Neural cell (in vitro differentiated cells): ENCODE measurements around the gene TMEM94. TPM values are rescaled to one million over a fixed set of nuclear protein-coding genes. Genes with fewer than 3 reads are reported as not detected.

Source experiments
- H2AFZ ChIP-seq: fragments of 200-600, 300-800 bp; sonication (generic), shearing (Covaris generic); 2 replicates; pipeline ENCODE4 v1.6.0; 2014; ENCODE audit warnings: low read depth, mild to moderate bottlenecking, antibody characterized with exemption, low read length, moderate library complexity
- H3F3A ChIP-seq: fragments of 200-600 bp; shearing (Covaris generic); 2 replicates; pipeline ENCODE4 v1.6.1; 2016; ENCODE audit warnings: mild to moderate bottlenecking, moderate library complexity, mixed read lengths, antibody characterized with exemption, low read length; ENCODE audit not compliant: insufficient read depth, poor library complexity, severe bottlenecking
- H3K27ac ChIP-seq: fragments of 200-600, 300-800 bp; sonication (generic), shearing (Covaris generic); 2 replicates; pipeline ENCODE4 v1.5.1; 2014; ENCODE audit warnings: mild to moderate bottlenecking, low read length, moderate library complexity
- H3K27me3 ChIP-seq: fragments of 300-800, 200-600 bp; sonication (generic), shearing (Covaris generic); 2 replicates; pipeline ENCODE4 v1.6.0; 2014; ENCODE audit warnings: mild to moderate bottlenecking, low read depth, low read length, moderate library complexity; ENCODE audit not compliant: insufficient read depth
- H3K36me3 ChIP-seq: fragments of 300-800, 200-600 bp; sonication (generic), shearing (Covaris generic); 2 replicates; pipeline ENCODE4 v1.5.1; 2014; ENCODE audit warnings: mild to moderate bottlenecking, antibody characterized with exemption, low read length, moderate library complexity; ENCODE audit not compliant: insufficient read depth
- H3K4me2 ChIP-seq: fragments of 300-800, 200-600 bp; sonication (generic), shearing (Covaris generic); 2 replicates; pipeline ENCODE4 v1.6.0; 2014; ENCODE audit warnings: mild to moderate bottlenecking, low read length
- H3K4me3 ChIP-seq: fragments of 300-800, 200-600 bp; sonication (generic), shearing (Covaris generic); 2 replicates; pipeline ENCODE4 v1.5.1; 2014; ENCODE audit warnings: mild to moderate bottlenecking, low read length, moderate library complexity
- H3K79me2 ChIP-seq: fragments of 200-600 bp; shearing (Covaris generic); replicated peaks from 2 replicates; pipeline ENCODE4 v1.6.0; 2014; ENCODE audit warnings: mild to moderate bottlenecking, low read length, moderate library complexity; ENCODE audit not compliant: insufficient read depth
- H3K9ac ChIP-seq: fragments of 300-800, 200-600 bp; sonication (generic), shearing (Covaris generic); 2 replicates; pipeline ENCODE4 v1.6.1; 2016; ENCODE audit warnings: mild to moderate bottlenecking, low read length, mixed read lengths
- H3K9me2 ChIP-seq: fragments of 200-600 bp; shearing (Covaris generic); 2 replicates; pipeline ENCODE4 v1.6.1; 2016; ENCODE audit warnings: mild to moderate bottlenecking, low read length, mixed read lengths; ENCODE audit not compliant: insufficient read depth
- H3K9me3 ChIP-seq: fragments of 200-600, 300-800 bp; sonication (generic), shearing (Covaris generic); 2 replicates; pipeline ENCODE4 v1.6.1; 2016; ENCODE audit warnings: mild to moderate bottlenecking, mixed run types, low read length, moderate library complexity, mixed read lengths
- H4K20me1 ChIP-seq: fragments of 200-600 bp; shearing (Covaris generic); 2 replicates; pipeline ENCODE4 v1.6.1; 2016; ENCODE audit warnings: mild to moderate bottlenecking, mixed run types; ENCODE audit not compliant: insufficient read depth
- EP300 ChIP-seq: fragments of 450-650 bp; conservative IDR thresholded peaks from 2 replicates; pipeline ENCODE4 v1.6.1; 2014; ENCODE audit warnings: antibody characterized with exemption, mild to moderate bottlenecking, moderate library complexity; ENCODE audit not compliant: poor library complexity, severe bottlenecking
- EZH2 ChIP-seq: fragments of 200-600, 300-800 bp; shearing (Covaris generic), sonication (generic); IDR thresholded peaks from 2 replicates; pipeline ENCODE4 v1.6.1; 2014; ENCODE audit warnings: antibody characterized with exemption, low read length, borderline replicate concordance, mild to moderate bottlenecking; ENCODE audit not compliant: insufficient read depth, poor library complexity, severe bottlenecking
- MXI1 ChIP-seq: fragments of 450-650 bp; conservative IDR thresholded peaks from 2 replicates; pipeline ENCODE4 v1.6.1; 2014; ENCODE audit warnings: antibody characterized with exemption, mild to moderate bottlenecking; ENCODE audit not compliant: poor library complexity, severe bottlenecking
- POLR2AphosphoS5 ChIP-seq: IDR thresholded peaks from 2 replicates; pipeline ENCODE4 v1.6.1; 2012
- RAD21 ChIP-seq: fragments of 450-650 bp; conservative IDR thresholded peaks from 2 replicates; pipeline ENCODE4 v1.6.1; 2014; ENCODE audit warnings: antibody characterized with exemption, mild to moderate bottlenecking, moderate library complexity
- SMC3 ChIP-seq: fragments of 450-650 bp; conservative IDR thresholded peaks from 2 replicates; pipeline ENCODE4 v1.6.1; 2014; ENCODE audit warnings: antibody characterized with exemption, mild to moderate bottlenecking, moderate library complexity; ENCODE audit not compliant: poor library complexity
- TAF1 ChIP-seq: IDR thresholded peaks from 2 replicates; pipeline ENCODE4 v1.6.1; 2012; ENCODE audit warnings: low read depth
- polyA plus RNA-seq: library from polyadenylated mRNA; depleted of rRNA; stranded (reverse); fragments of >200 nt; gene quantifications from 2 replicates; pipeline ENCODE4 v1.2.3, GENCODE V29; 2014
- TF ChIP-seq, protein P1 (sequence below): fragments of 450-650 bp; IDR thresholded peaks from 2 replicates; pipeline ENCODE4 v1.5.1; 2014; ENCODE audit warnings: antibody characterized with exemption, mild to moderate bottlenecking, moderate library complexity; ENCODE audit not compliant: poor library complexity, severe bottlenecking
- TF ChIP-seq, protein P2 (sequence below): IDR thresholded peaks from 2 replicates; pipeline ENCODE4 v1.6.1; 2012; ENCODE audit warnings: borderline replicate concordance

Gene TMEM94
- polyA plus RNA-seq, 1 donor from 2014 or later: 37.0 TPM

DNA sequence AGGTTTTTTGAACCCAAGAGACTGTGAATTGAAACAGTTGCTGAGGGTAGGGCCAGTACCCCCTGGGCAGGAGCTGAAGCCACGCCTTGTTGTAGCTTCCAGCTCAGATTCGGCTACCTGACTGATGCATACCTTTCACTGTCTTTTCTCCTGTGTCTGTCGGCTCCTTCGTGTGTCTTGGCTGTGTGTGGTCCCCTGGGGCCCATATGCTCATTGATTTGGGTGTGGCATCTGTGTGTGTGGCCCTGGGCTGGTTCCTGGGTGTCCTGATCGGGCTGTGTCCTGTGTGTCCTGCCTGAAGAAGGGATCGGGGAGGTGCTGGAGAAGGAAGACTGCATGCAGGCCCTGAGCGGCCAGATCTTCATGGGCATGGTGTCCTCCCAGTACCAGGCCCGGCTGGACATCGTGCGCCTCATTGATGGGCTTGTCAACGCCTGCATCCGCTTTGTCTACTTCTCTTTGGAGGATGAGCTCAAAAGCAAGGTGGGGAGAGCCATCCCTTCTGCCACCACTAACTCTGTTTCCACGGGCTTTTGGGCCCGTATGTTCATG, 38.0 kb downstream of the TMEM94 start:
- Histone ChIP-seq H3K4me3 (no peak overlapping the region), H3K27me3 (no peaks in the 10 kb centered on the region), H3K9me2 (no peaks in the 10 kb centered on the region), H3K36me3 (no peaks in the 10 kb centered on the region), H4K20me1 (no peaks in the 10 kb centered on the region), H3K4me2 (no peak overlapping the region), H3K9ac (no peak overlapping the region), H3K9me3 (no peaks in the 10 kb centered on the region), H3F3A (no peaks in the 10 kb centered on the region), H3K27ac (no peak overlapping the region), H3K79me2 (no peaks in the 10 kb centered on the region), H2AFZ (no peak overlapping the region)
- no peak for TF ChIP-seq EZH2
- TF ChIP-seq TAF1: no peak
- no peak for TF ChIP-seq SMC3
- TF ChIP-seq EP300: no peak
- TF ChIP-seq POLR2AphosphoS5: no peak

GRCh38 chr17:75496005-75496404, 39.6 kb downstream of the TMEM94 start:
- Histone ChIP-seq H3K36me3 (no peaks in the 10 kb centered on the region), H2AFZ (no peak overlapping the region), H3K9me3 (no peaks in the 10 kb centered on the region), H3K4me3 (no peak overlapping the region), H3K79me2 (no peaks in the 10 kb centered on the region), H3F3A (no peaks in the 10 kb centered on the region), H4K20me1 (no peaks in the 10 kb centered on the region), H3K9me2 (no peaks in the 10 kb centered on the region), H3K27me3 (no peaks in the 10 kb centered on the region), H3K4me2 (no peak overlapping the region), H3K9ac (no peak overlapping the region), H3K27ac (no peak overlapping the region)
- TF ChIP-seq MXI1: no peak
- TF ChIP-seq RAD21: no peak
- no peak for TF ChIP-seq TAF1
- no peak for TF ChIP-seq SMC3
- TF ChIP-seq, protein P1, sequence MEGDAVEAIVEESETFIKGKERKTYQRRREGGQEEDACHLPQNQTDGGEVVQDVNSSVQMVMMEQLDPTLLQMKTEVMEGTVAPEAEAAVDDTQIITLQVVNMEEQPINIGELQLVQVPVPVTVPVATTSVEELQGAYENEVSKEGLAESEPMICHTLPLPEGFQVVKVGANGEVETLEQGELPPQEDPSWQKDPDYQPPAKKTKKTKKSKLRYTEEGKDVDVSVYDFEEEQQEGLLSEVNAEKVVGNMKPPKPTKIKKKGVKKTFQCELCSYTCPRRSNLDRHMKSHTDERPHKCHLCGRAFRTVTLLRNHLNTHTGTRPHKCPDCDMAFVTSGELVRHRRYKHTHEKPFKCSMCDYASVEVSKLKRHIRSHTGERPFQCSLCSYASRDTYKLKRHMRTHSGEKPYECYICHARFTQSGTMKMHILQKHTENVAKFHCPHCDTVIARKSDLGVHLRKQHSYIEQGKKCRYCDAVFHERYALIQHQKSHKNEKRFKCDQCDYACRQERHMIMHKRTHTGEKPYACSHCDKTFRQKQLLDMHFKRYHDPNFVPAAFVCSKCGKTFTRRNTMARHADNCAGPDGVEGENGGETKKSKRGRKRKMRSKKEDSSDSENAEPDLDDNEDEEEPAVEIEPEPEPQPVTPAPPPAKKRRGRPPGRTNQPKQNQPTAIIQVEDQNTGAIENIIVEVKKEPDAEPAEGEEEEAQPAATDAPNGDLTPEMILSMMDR: no peak
- TF ChIP-seq, protein P2, sequence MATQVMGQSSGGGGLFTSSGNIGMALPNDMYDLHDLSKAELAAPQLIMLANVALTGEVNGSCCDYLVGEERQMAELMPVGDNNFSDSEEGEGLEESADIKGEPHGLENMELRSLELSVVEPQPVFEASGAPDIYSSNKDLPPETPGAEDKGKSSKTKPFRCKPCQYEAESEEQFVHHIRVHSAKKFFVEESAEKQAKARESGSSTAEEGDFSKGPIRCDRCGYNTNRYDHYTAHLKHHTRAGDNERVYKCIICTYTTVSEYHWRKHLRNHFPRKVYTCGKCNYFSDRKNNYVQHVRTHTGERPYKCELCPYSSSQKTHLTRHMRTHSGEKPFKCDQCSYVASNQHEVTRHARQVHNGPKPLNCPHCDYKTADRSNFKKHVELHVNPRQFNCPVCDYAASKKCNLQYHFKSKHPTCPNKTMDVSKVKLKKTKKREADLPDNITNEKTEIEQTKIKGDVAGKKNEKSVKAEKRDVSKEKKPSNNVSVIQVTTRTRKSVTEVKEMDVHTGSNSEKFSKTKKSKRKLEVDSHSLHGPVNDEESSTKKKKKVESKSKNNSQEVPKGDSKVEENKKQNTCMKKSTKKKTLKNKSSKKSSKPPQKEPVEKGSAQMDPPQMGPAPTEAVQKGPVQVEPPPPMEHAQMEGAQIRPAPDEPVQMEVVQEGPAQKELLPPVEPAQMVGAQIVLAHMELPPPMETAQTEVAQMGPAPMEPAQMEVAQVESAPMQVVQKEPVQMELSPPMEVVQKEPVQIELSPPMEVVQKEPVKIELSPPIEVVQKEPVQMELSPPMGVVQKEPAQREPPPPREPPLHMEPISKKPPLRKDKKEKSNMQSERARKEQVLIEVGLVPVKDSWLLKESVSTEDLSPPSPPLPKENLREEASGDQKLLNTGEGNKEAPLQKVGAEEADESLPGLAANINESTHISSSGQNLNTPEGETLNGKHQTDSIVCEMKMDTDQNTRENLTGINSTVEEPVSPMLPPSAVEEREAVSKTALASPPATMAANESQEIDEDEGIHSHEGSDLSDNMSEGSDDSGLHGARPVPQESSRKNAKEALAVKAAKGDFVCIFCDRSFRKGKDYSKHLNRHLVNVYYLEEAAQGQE: no peak
- no peak for TF ChIP-seq EZH2
- no peak for TF ChIP-seq POLR2AphosphoS5
- TF ChIP-seq EP300: no peak
